Esophagus muscularis mucosa (tissue), 4 donors: ENCODE data around the gene LMAN2L.

ENCODE experiments used
- CTCF ChIP-seq, 3 experiments: fragments of 200-600 bp in 2 of 3; fragments of 450-650 bp in 1 of 3; sonication (generic) in 2 of 3; IDR thresholded peaks; one replicate each; pipeline ENCODE4 v1.5.1; 2017 to 2019; ENCODE audit warnings: antibody characterized with exemption in 3 of 3, mild to moderate bottlenecking in 2 of 3, moderate library complexity in 1 of 3
- EP300 ChIP-seq: sonication (generic); formaldehyde crosslinking; IDR thresholded peaks from one replicate; pipeline ENCODE4 v1.6.1; 2017; ENCODE audit warnings: antibody characterized with exemption
- POLR2A ChIP-seq: fragments of 450-650 bp; IDR thresholded peaks from one replicate; pipeline ENCODE4 v1.6.1; 2017; ENCODE audit warnings: antibody characterized with exemption, moderate library complexity, mild to moderate bottlenecking, low read depth
- POLR2AphosphoS5 ChIP-seq, 2 donors: sonication (generic); formaldehyde crosslinking; IDR thresholded peaks; one replicate each; pipeline ENCODE4 v1.6.1; 2017; ENCODE audit warnings: antibody characterized with exemption in 2 of 2

DNA sequence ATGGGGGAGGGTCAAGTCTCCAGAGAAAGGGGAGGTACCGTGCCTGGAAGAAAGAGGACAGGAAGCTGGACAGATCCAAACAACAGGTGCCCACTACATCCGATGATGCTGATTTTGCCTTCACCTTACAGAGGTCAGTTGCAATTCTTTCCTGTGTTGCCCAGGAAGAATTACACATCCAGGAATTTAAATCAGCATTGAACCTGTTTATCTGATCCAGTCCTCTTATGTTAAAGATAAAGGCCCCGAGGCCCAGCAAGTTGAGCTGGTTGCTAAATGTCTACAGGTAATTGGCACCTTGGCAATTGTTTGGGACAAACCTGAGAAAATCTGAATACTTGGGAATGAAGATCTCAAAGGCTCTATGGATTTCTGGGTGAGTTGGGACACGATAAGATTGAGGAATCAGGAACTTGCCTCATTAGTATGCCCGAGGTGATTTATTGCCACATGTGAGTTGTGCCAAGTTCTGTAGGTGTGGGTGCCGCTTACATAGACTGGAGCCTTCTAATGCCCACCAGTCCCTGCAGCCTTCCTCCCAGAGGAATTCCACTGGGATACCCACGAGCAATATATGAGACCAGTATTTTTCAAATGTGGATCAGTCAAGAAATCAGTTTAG lies 13.9 kb upstream of the LMAN2L start:
- TF ChIP-seq POLR2AphosphoS5 (IDR thresholded peaks at IDR 0.05) (no peak), CTCF (IDR thresholded peaks at IDR 0.05) (no peak), EP300 (no peak), POLR2A (no peak)
